IMR-90 (cell line): ENCODE measurements around the gene RGS16. TPM values are rescaled to one million over a fixed set of nuclear protein-coding genes. Genes with fewer than 3 reads are reported as not detected.

Experiments
- ATAC-seq: fragments of 200-7000 bp; cut with Tn5 transposase; 2 replicates; pipeline ENCODE4 v1.9.1; 2020; ENCODE audit warnings: low read depth, mild to moderate bottlenecking, moderate library complexity
- BruUV-seq: library from RNA; stranded (reverse); fragments of 400-500 nt; replicated peaks from 2 replicates; lab custom pipeline; 2021; lab: Mats Ljungman, UMichigan
- CTCF ChIA-PET: fragments of 300-600 bp; formaldehyde crosslinking; extraction: SDS; loops from one replicate; lab custom pipeline; 2021; ENCODE audit warnings: antibody characterized with exemption; lab: Yijun Ruan, JAX
- POLR2A ChIA-PET: fragments of 300-600 bp; sonication (Branson Sonifier 250); formaldehyde crosslinking; loops from one replicate; lab custom pipeline; 2022; ENCODE audit warnings: antibody characterized with exemption; ENCODE audit not compliant: unreplicated experiment; lab: Charles Lee
- DNase-seq: peaks from one replicate; pipeline ENCODE4 v3.0.0; 2013
- H2AFZ ChIP-seq: replicated peaks from 2 replicates; pipeline ENCODE3; 2013; ENCODE audit warnings: low read length, mild to moderate bottlenecking; ENCODE audit not compliant: poor library complexity
- H2AK5ac ChIP-seq: 2 replicates; pipeline ENCODE4 v1.6.1; 2013; ENCODE audit warnings: low read depth, low read length, inconsistent platforms
- H2AK9ac ChIP-seq: replicated peaks from 2 replicates; pipeline ENCODE3; 2013; ENCODE audit warnings: mild to moderate bottlenecking, low read depth, low read length, moderate library complexity; ENCODE audit not compliant: poor library complexity
- H2BK120ac ChIP-seq: 2 replicates; pipeline ENCODE4 v1.6.1; 2013; ENCODE audit warnings: low read depth, low read length, inconsistent platforms
- H2BK15ac ChIP-seq: 3 replicates; pipeline ENCODE4 v1.6.1; 2013; ENCODE audit warnings: low read depth, low read length, inconsistent platforms
- H2BK20ac ChIP-seq: 2 replicates; pipeline ENCODE4 v1.6.1; 2013; ENCODE audit warnings: low read depth, mild to moderate bottlenecking, inconsistent platforms, low read length, moderate library complexity
- H2BK5ac ChIP-seq: 2 replicates; pipeline ENCODE4 v1.6.1; 2013; ENCODE audit warnings: mild to moderate bottlenecking, low read depth, low read length, inconsistent platforms; ENCODE audit not compliant: poor library complexity, severe bottlenecking
- H3K14ac ChIP-seq: replicated peaks from 2 replicates; pipeline ENCODE4 v1.6.1; 2013; ENCODE audit warnings: low read depth, low read length, inconsistent platforms
- H3K18ac ChIP-seq: 2 replicates; pipeline ENCODE4 v1.6.1; 2013; ENCODE audit warnings: low read depth, low read length, control low read depth
- H3K23ac ChIP-seq: 2 replicates; pipeline ENCODE4 v1.6.1; 2013; ENCODE audit warnings: low read depth, low read length, inconsistent platforms
- H3K27ac ChIP-seq: 2 replicates; pipeline ENCODE4 v1.5.1; 2013; ENCODE audit warnings: mild to moderate bottlenecking, control low read depth, low read length; ENCODE audit not compliant: insufficient read depth
- H3K27me3 ChIP-seq: 2 replicates; pipeline ENCODE4 v1.6.1; 2013; ENCODE audit warnings: low read length; ENCODE audit not compliant: control insufficient read depth, insufficient read depth
- H3K36me3 ChIP-seq: 2 replicates; pipeline ENCODE4 v1.6.1; 2013; ENCODE audit warnings: low read length, mixed read lengths; ENCODE audit not compliant: control insufficient read depth, insufficient read depth
- H3K4ac ChIP-seq: 2 replicates; pipeline ENCODE4 v1.6.1; 2013; ENCODE audit warnings: low read depth, low read length, inconsistent platforms
- H3K4me1 ChIP-seq: 2 replicates; pipeline ENCODE4 v1.6.1; 2013; ENCODE audit warnings: low read length, mixed read lengths; ENCODE audit not compliant: control insufficient read depth, insufficient read depth
- H3K4me2 ChIP-seq: 2 replicates; pipeline ENCODE4 v1.6.1; 2013; ENCODE audit warnings: low read depth, mild to moderate bottlenecking, control low read depth, low read length, moderate library complexity
- H3K4me3 ChIP-seq: 2 replicates; pipeline ENCODE4 v1.5.1; 2013; ENCODE audit warnings: low read depth, mild to moderate bottlenecking, control low read depth, low read length, moderate library complexity; ENCODE audit not compliant: insufficient read depth
- H3K56ac ChIP-seq: 2 replicates; pipeline ENCODE4 v1.6.1; 2013; ENCODE audit warnings: low read length, inconsistent platforms; ENCODE audit not compliant: insufficient read depth; ENCODE audit errors: extremely low read depth
- H3K79me1 ChIP-seq, 2 experiments: 2 replicates each; pipeline ENCODE4 v1.6.1; 2013; ENCODE audit warnings: low read length in 2 of 2, inconsistent platforms in 1 of 2, low read depth in 1 of 2
- H3K9ac ChIP-seq: 2 replicates; pipeline ENCODE4 v1.6.1; 2013; ENCODE audit warnings: low read depth, low read length, control low read depth
- H3K9me1 ChIP-seq: 2 replicates; pipeline ENCODE4 v1.6.1; 2013; ENCODE audit warnings: low read length, inconsistent platforms; ENCODE audit not compliant: insufficient read depth
- H3K9me3 ChIP-seq: 2 replicates; pipeline ENCODE4 v1.6.1; 2013; ENCODE audit warnings: low read length; ENCODE audit not compliant: control insufficient read depth, insufficient read depth
- H4K20me1 ChIP-seq: 2 replicates; pipeline ENCODE4 v1.6.1; 2013; ENCODE audit warnings: low read length, inconsistent platforms; ENCODE audit not compliant: insufficient read depth
- H4K5ac ChIP-seq: 2 replicates; pipeline ENCODE4 v1.6.1; 2013; ENCODE audit warnings: mild to moderate bottlenecking, low read depth, low read length, control low read depth
- H4K8ac ChIP-seq, 2 experiments: 2 replicates each; pipeline ENCODE4 v1.6.1; 2013; ENCODE audit warnings: low read depth in 2 of 2, low read length in 2 of 2, control low read depth in 1 of 2, inconsistent platforms in 1 of 2
- H4K91ac ChIP-seq: 2 replicates; pipeline ENCODE4 v1.6.1; 2013; ENCODE audit warnings: low read depth, low read length, inconsistent platforms; ENCODE audit not compliant: insufficient read depth
- BHLHE40 ChIP-seq: fragments of 150-350 bp; IDR thresholded peaks from 2 replicates; pipeline ENCODE4 v1.6.1; 2016; ENCODE audit warnings: mild to moderate bottlenecking, low read depth, low read length
- ELK1 ChIP-seq: fragments of 150-350 bp; IDR thresholded peaks from 2 replicates; pipeline ENCODE4 v1.6.1; 2016; ENCODE audit warnings: low read depth, mild to moderate bottlenecking, low read length, moderate library complexity, borderline replicate concordance
- FOS ChIP-seq: fragments of 150-350 bp; IDR thresholded peaks from 2 replicates; pipeline ENCODE4 v1.6.1; 2016; ENCODE audit warnings: low read depth, low read length
- MAZ ChIP-seq: IDR thresholded peaks from 2 replicates; pipeline ENCODE4 v1.6.1; 2012; ENCODE audit warnings: low read depth, mild to moderate bottlenecking, low read length, improper control_type of control experiment, moderate library complexity, borderline replicate concordance
- MXI1 ChIP-seq: IDR thresholded peaks from 2 replicates; pipeline ENCODE4 v1.6.1; 2012; ENCODE audit warnings: low read depth, mild to moderate bottlenecking, low read length, moderate library complexity, borderline replicate concordance
- NFE2L2 ChIP-seq: fragments of 150-350 bp; IDR thresholded peaks from 2 replicates; pipeline ENCODE4 v1.6.1; 2016; ENCODE audit warnings: low read depth, mild to moderate bottlenecking, low read length
- SMC3 ChIP-seq: fragments of 150-350 bp; IDR thresholded peaks from 2 replicates; pipeline ENCODE4 v1.6.1; 2016; ENCODE audit warnings: low read depth, mild to moderate bottlenecking, antibody characterized with exemption, low read length, moderate library complexity
- USF2 ChIP-seq: fragments of 150-350 bp; IDR thresholded peaks from 2 replicates; pipeline ENCODE4 v1.6.1; 2017; ENCODE audit warnings: mild to moderate bottlenecking, antibody characterized with exemption, low read length, low read depth
- WGBS, 2 experiments: methylation state at CpG; one replicate each; pipeline versions ENCODE4 v1.1.5 to v1.1.7; 2013; ENCODE audit warnings: missing lambda C conversion rate in 2 of 2; ENCODE audit not compliant: insufficient read length in 1 of 2; ENCODE audit errors: extremely low coverage in 2 of 2; 5-methylcytosine and 5-hydroxymethylcytosine counted together
- dilution Hi-C: fragments of 300-500 bp; cut with HindIII; formaldehyde crosslinking; loops from one replicate; pipeline ENCODE4 v1.14.3; 2018; ENCODE audit warnings: low sequenced_read_pairs; ENCODE audit not compliant: unreplicated experiment
- in situ Hi-C: fragments of 300-500 bp; cut with MboI; formaldehyde crosslinking; loops from 3 replicates; pipeline ENCODE4 v1.14.3; 2019; ENCODE audit warnings: low sequenced_read_pairs, inconsistent platforms, mixed read lengths
- intact Hi-C: fragments of 100-400 bp; cut with micrococcal nuclease; formaldehyde crosslinking; loops from 2 replicates; pipeline ENCODE4 v1.10.0; 2022
- polyA plus RNA-seq, 3 experiments: library from polyadenylated mRNA; depleted of rRNA; stranded (reverse); fragments of >200 nt; gene quantifications; 2 replicates each; pipeline ENCODE4 v1.2.3, GENCODE V29; 2012; ENCODE audit warnings: low replicate concordance in 1 of 3
- total RNA-seq: library from RNA; depleted of rRNA; stranded (reverse); fragments of >200 nt; gene quantifications from 2 replicates; pipeline ENCODE4 v1.2.3, GENCODE V29; 2012

RGS16 gene
- total and polyA plus RNA-seq, 2 of the 4 experiments (the other 2 are of a cell fraction) = 0.15 to 0.18 TPM

GRCh38 chr1:182615468-182616129 is 11.4 kb upstream of the RGS16 start (continued):
- TF ChIP-seq BHLHE40 (no peak), NFE2L2 (no peak)

- 1% methylated on average over 26 of the region's 56 CpGs; no CpG with 5 or more reads in 1 of the 2 experiments for WGBS, 2 experiments
- 0 out of 2 replicates have a peak overlapping the region, but pooled peaks have one; percentile 11 for H3K56ac ChIP-seq
- no peaks in the 10 kb centered on the region for H3K36me3 ChIP-seq
- ChIA-PET CTCF (interaction anchor here (0.6 to 1.5 kb wide), 3 partner anchors 10 to 168 kb away, joined by 3 to 4 read pairs (median 3); no protein-coding TSS in a partner anchor), POLR2A (interaction anchor here (0.6 kb wide), 1 partner anchor 162 kb away, joined by 3 read pairs; no protein-coding TSS in a partner anchor)
- peak overlapping the region; percentile 46; the same call in 1 of the 2 replicates for H3K14ac ChIP-seq
- H3K4ac ChIP-seq = peak overlapping the region; percentile 28
- H2BK15ac ChIP-seq = no peak overlapping the region
- no peaks in the 10 kb centered on the region; the same call in 1 of the 2 replicates for H3K9me1 ChIP-seq
- H4K91ac ChIP-seq = peak overlapping the region; percentile 57
- peak overlapping the region; percentile 39 for H2BK120ac ChIP-seq
- no peak for TF ChIP-seq ELK1
- peak; percentile 78; the same call in 1 of the 2 replicates for TF ChIP-seq MAZ
- TF ChIP-seq USF2 = peak; percentile 36; the same call in 1 of the 2 replicates
- peak; percentile 88 for TF ChIP-seq BHLHE40
- TF ChIP-seq FOS = no peak
- TF ChIP-seq SMC3 = no peak
- TF ChIP-seq MXI1 = peak; percentile 62; the same call in 1 of the 2 replicates
- peak overlapping the region; percentile 41 for H3K27ac ChIP-seq
- peak overlapping the region; percentile 90 for H2AFZ ChIP-seq
- peak; percentile 79 for ATAC-seq
- H3K79me1 ChIP-seq = no peaks in the 10 kb centered on the region
- peak; percentile 79 for DNase-seq
- no peak overlapping the region for H2AK5ac ChIP-seq
- intact Hi-C loops (loop anchor here (5.0 kb wide), 1 partner anchor 167 kb away; no protein-coding TSS in a partner anchor), dilution Hi-C loops (no loop called here), in situ Hi-C loops (no loop called here)
- H3K9me3 ChIP-seq = no peaks in the 10 kb centered on the region
- peaks cover 11% of the 10 kb centered on the region; the same call in 1 of the 2 replicates for H3K4me1 ChIP-seq
- peak overlapping the region; percentile 41 for H4K5ac ChIP-seq
- peaks cover 20% of the 10 kb centered on the region for H3K27me3 ChIP-seq
- peak overlapping the region; percentile 29 to 62 for H4K8ac ChIP-seq
- H3K4me3 ChIP-seq = peak overlapping the region; percentile 49
- peak overlapping the region; percentile 90 for H3K4me2 ChIP-seq
- no TSS peak for BruUV-seq
- peak overlapping the region; percentile 12 for H2BK5ac ChIP-seq
- no peak overlapping the region for H2BK20ac ChIP-seq
- H3K23ac ChIP-seq = peak overlapping the region; percentile 31; the same call in 1 of the 2 replicates
- peak overlapping the region; percentile 47 for H3K9ac ChIP-seq
- peak overlapping the region; percentile 61 for H3K18ac ChIP-seq
- no peaks in the 10 kb centered on the region for H4K20me1 ChIP-seq
- H2AK9ac ChIP-seq = peak overlapping the region; percentile 22
Measured at GRCh38 chr1:182614796-182615454, 10.7 kb upstream of the RGS16 start.
